Endothelial cell (in vitro differentiated cells): ENCODE data around the gene EN1. TPM values are rescaled to one million over a fixed set of nuclear protein-coding genes. Genes with fewer than 3 reads are reported as not detected.

Experiments used
- DNase-seq: peaks from one replicate; pipeline ENCODE4 v3.0.0; 2021; ENCODE audit warnings: low spot score
- H3K27ac Mint-ChIP-seq: one replicate; pipeline ENCODE4 v1.8.0; 2021; ENCODE audit warnings: mixed read lengths, inconsistent platforms; ENCODE audit not compliant: unreplicated experiment
- H3K27me3 Mint-ChIP-seq: one replicate; pipeline ENCODE4 v1.8.0; 2021; ENCODE audit warnings: mild to moderate bottlenecking, moderate library complexity, mixed read lengths, inconsistent platforms; ENCODE audit not compliant: unreplicated experiment
- H3K36me3 Mint-ChIP-seq: one replicate; pipeline ENCODE4 v1.8.0; 2021; ENCODE audit warnings: mild to moderate bottlenecking, low read depth, mixed read lengths, inconsistent platforms; ENCODE audit not compliant: unreplicated experiment
- H3K4me1 Mint-ChIP-seq: one replicate; pipeline ENCODE4 v1.8.0; 2021; ENCODE audit warnings: mild to moderate bottlenecking, mixed read lengths, inconsistent platforms; ENCODE audit not compliant: unreplicated experiment
- H3K4me3 Mint-ChIP-seq: one replicate; pipeline ENCODE4 v1.8.0; 2021; ENCODE audit warnings: mild to moderate bottlenecking, mixed read lengths, inconsistent platforms; ENCODE audit not compliant: unreplicated experiment
- H3K9me3 Mint-ChIP-seq: one replicate; pipeline ENCODE4 v1.8.0; 2021; ENCODE audit warnings: mixed read lengths, inconsistent platforms; ENCODE audit not compliant: unreplicated experiment
- CTCF ChIP-seq: fragments of 200-600 bp; sonication (generic); IDR thresholded peaks from one replicate; pipeline ENCODE4 v1.5.0; 2021; ENCODE audit warnings: antibody characterized with exemption; ENCODE audit not compliant: unreplicated experiment
- total RNA-seq: library from RNA; stranded (reverse); fragmentation: NEBNext Ultra II Directional; extraction: Animal tissue kit (Norgen Biotek cat#: 25700); gene quantifications from one replicate; pipeline ENCODE4 v1.2.1, GENCODE V29; 2021; ENCODE audit not compliant: unreplicated experiment

EN1 gene
- total RNA-seq, 1 donor from 2014 or later = 0.87 TPM

- H3K9me3 Mint-ChIP-seq = no peaks in the 10 kb centered on the region
- H3K4me1 Mint-ChIP-seq = peaks cover 24% of the 10 kb centered on the region
- peaks cover 3% of the 10 kb centered on the region for H3K36me3 Mint-ChIP-seq
- no peak for TF ChIP-seq CTCF
- no peak overlapping the region for H3K4me3 Mint-ChIP-seq
- no peak for DNase-seq
- H3K27ac Mint-ChIP-seq = no peak overlapping the region
- H3K27me3 Mint-ChIP-seq = peaks cover 52% of the 10 kb centered on the region
These were observed 8.6 kb downstream of the EN1 start for GRCh38 chr2:118838741-118839455.

- Mint-ChIP-seq H3K36me3 (peaks cover 3% of the 10 kb centered on the region), H3K27me3 (peaks cover 51% of the 10 kb centered on the region), H3K27ac (no peak overlapping the region), H3K4me1 (peaks cover 27% of the 10 kb centered on the region), H3K4me3 (no peak overlapping the region), H3K9me3 (no peaks in the 10 kb centered on the region)
- no peak for DNase-seq
- TF ChIP-seq CTCF = no peak
These were observed 9.8 kb downstream of the EN1 start for GRCh38 chr2:118837621-118838020.

GRCh38 chr2:118837067-118837466, 10.4 kb downstream of the EN1 start:
- H3K4me3 Mint-ChIP-seq = no peak overlapping the region
- no peak for TF ChIP-seq CTCF

GRCh38 chr2:118836411-118836930, 11.0 kb downstream of the EN1 start:
- DNase-seq = no peak
- no peak for TF ChIP-seq CTCF
- Mint-ChIP-seq H3K27ac (no peak overlapping the region), H3K4me1 (peaks cover 24% of the 10 kb centered on the region), H3K27me3 (peaks cover 53% of the 10 kb centered on the region), H3K9me3 (no peaks in the 10 kb centered on the region), H3K36me3 (peaks cover 3% of the 10 kb centered on the region), H3K4me3 (peak overlapping the region; percentile 79)

More at GRCh38 chr2:118837067-118837466, 10.4 kb downstream of the EN1 start:
- Mint-ChIP-seq H3K9me3 (no peaks in the 10 kb centered on the region), H3K27ac (no peak overlapping the region), H3K36me3 (peaks cover 3% of the 10 kb centered on the region), H3K4me1 (peaks cover 25% of the 10 kb centered on the region), H3K27me3 (peaks cover 50% of the 10 kb centered on the region)
- DNase-seq = no peak

- no peak for TF ChIP-seq CTCF
- Mint-ChIP-seq H3K4me3 (peak overlapping the region; percentile 79), H3K9me3 (no peaks in the 10 kb centered on the region), H3K27me3 (peaks cover 49% of the 10 kb centered on the region), H3K36me3 (peaks cover 2% of the 10 kb centered on the region), H3K27ac (no peak overlapping the region), H3K4me1 (peaks cover 20% of the 10 kb centered on the region)
- DNase-seq = peak; percentile 21
These were observed 11.6 kb downstream of the EN1 start for GRCh38 chr2:118835746-118836410.
